A549 treated with CpdA at 1 μM for 4 hours (cell line): Measurements from ENCODE around the gene C12orf50. TPM values are rescaled to one million over a fixed set of nuclear protein-coding genes. Genes with fewer than 3 reads are reported as not detected.

Source experiments
- total RNA-seq: library from RNA; stranded (reverse); fragments of 200-300 nt; extraction: Qiagen RNA extraction; gene quantifications from 5 replicates; pipeline ENCODE4 v1.2.3, GENCODE V29; 2022; ENCODE audit warnings: low read depth

C12orf50 gene, protein sequence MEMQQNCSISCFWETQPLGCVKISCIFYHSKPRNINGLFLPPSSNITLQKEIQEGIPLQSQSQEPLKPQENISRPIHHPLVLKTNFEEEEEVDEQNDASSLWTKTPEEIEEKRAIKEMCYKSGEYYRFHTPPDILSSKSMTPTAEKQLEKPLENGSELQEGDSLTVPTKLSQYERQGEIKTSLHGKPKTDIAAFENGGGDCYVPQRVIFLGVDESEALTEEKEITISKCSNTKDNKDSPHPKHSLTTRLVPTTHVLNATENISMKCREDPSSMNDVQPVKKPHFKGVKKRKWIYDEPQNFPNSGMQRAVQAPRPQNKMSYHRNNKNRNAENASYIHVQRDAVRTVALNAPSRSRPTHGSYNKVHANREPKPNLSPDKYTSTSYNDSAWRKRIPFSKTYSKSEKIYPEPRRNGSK
- 0.05 to 0.19 TPM (median 0.13 TPM) in 3 of 5 replicates, not detected in the others for total RNA-seq

DNA sequence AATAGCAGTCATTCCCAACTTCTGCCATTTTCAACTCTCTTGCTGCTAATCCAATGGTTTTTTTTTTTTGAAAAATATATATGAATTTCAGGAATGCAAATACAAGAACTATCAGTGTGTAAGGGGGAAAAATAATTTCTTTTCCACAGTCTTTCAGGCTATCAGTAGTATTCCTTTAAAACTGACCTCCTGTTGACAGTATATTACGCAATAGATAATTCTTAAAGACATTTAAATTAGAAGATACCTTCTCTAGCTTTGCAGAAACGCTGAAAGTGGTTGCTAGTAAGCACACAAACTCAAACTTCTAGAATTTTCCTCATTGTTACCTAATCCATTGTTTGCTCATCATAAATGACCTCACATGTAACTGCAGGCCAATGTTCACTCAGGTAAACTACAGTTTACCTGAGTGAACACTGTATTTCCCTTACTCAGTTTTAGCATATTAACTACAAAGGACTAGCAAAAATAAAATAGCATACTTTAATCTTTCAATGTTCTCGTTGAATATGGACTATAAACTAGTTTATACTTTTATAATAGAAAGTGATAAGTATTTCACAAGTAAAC, at the start of gene C12orf50:
C12orf50 (minus strand) TSS at position 309 of the 573 bp plus-strand sequence. CDS start 2,439 bp downstream, outside the sequence.

Other genes starting within 250 kb of the C12orf50 start
- 5.4 to 7.4 TPM (median 6.5 TPM) in 5 replicates for gene CEP290, start 112.7 kb upstream of the C12orf50 start, total RNA-seq
- gene TMTC3, start 112.9 kb upstream of the C12orf50 start, total RNA-seq: 8.2 to 14.1 TPM (median 11.4 TPM) in 5 replicates